ENCODE results near the gene NKD2.

The NKD2 gene

DNA sequence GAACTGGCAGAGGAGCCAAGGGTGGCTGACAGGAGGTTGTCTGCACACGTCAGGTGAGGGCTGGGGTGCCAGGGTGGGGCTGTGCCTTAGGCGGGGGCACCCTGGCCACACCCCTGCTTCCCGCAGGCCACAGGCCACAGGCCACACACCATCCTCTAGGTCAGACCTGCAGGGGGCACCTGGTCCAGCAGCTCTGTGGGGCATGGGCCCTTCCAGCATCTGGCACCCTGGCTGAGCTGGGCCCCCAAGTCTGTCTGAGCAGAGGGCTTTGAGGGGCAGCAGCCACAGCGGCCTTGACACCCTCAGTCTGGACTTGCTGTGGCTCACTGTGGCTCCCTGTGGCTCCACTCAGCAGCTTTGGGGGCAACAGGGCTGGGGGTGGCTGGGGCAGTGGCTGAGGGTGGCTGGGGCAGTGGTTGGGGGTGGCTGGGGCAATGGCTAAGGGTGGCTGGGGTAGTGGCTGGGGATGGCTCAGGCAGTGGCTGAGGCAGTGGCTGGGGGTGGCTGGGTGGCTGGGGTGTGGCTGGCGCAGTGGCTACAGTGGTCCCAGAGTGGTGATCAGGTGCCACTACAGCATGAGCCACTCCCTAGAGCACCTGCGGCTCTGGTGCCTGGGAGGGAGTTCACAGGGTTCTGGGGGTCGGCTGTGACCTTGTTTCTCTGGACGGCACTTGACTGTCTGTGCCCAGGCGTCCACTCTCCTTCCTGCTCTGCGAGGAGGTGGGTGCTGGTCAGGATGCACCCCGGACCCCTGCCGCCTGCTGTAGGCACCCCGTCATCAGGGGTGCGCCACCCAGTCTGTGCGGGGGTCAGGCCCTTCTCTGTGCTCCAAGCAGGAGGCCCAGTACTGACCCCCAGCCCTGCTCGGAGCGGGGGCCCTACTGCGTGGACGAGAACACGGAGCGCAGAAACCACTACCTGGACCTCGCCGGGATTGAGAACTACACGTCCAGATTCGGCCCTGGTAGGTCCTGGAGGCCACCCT lies 27.1 kb downstream of the NKD2 start:
- no peaks in the 10 kb centered on the region for H3K27me3 ChIP-seq (ENCODE audit: insufficient read depth, low read depth, severe bottlenecking)
- no peak overlapping the region for H3K4me3 ChIP-seq (ENCODE audit: low read depth, low read length)
- no peak for DNase-seq
- H3K9me3 ChIP-seq (ENCODE audit: severe bottlenecking) = peaks cover 9% of the 10 kb centered on the region
- no peak overlapping the region for H3K27ac ChIP-seq
- no peak for TF ChIP-seq CTCF (IDR thresholded peaks at IDR 0.05; ENCODE audit: low read depth, low read length)
- no peaks in the 10 kb centered on the region for H3K36me3 ChIP-seq

DNA sequence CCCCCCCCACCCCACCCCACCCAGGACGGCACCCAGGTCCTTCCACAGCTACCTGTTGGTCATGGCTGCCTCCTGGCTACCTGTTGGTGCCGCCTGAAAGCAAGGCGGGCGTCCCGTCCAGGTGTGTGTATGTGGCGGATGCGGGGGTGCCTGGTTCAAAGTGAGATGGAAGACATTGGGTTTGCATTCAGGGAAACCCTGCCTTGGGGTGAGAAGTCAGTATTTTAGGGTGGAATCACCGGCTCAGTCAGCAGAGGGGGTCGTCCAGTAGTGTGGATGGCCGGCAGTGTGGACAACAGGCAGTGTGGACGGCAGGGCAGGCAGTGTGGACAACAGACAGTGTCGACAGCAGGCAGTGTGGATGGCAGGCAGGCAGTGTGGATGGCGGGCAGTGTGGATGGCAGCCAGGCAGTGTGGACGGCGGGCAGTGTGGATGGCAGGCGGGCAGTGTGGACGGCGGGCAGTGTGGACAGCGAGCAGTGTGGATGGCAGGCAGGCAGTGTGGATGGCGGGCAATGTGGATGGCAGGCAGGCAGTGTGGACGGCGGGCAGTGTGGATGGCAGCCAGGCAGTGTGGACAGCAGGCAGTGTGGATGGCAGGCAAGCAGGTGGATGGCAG lies 28.0 kb downstream of the NKD2 start:
- no peak overlapping the region for H3K4me3 ChIP-seq (ENCODE audit: low read depth, low read length)
- no peak for TF ChIP-seq CTCF (IDR thresholded peaks at IDR 0.05; ENCODE audit: low read depth, low read length)
- no peak overlapping the region for H3K27ac ChIP-seq
- no peaks in the 10 kb centered on the region for H3K27me3 ChIP-seq (ENCODE audit: insufficient read depth, low read depth, severe bottlenecking)
- DNase-seq = no peak
- H3K36me3 ChIP-seq = no peaks in the 10 kb centered on the region
- H3K9me3 ChIP-seq (ENCODE audit: severe bottlenecking) = peaks cover 10% of the 10 kb centered on the region

GRCh38 chr5:1037123-1037670 lies 28.6 kb downstream of the NKD2 start:
- TF ChIP-seq CTCF (IDR thresholded peaks at IDR 0.05; ENCODE audit: low read depth, low read length) = no peak
- H3K27me3 ChIP-seq (ENCODE audit: insufficient read depth, low read depth, severe bottlenecking) = no peaks in the 10 kb centered on the region

GRCh38 chr5:1037671-1038416 lies 29.2 kb downstream of the NKD2 start:
- Histone ChIP-seq H3K27me3 (ENCODE audit: insufficient read depth, low read depth, severe bottlenecking) (no peaks in the 10 kb centered on the region), H3K27ac (no peak overlapping the region), H3K36me3 (no peaks in the 10 kb centered on the region), H3K4me3 (ENCODE audit: low read depth, low read length) (no peak overlapping the region), H3K9me3 (ENCODE audit: severe bottlenecking) (peaks cover 16% of the 10 kb centered on the region)
- no peak for TF ChIP-seq CTCF (IDR thresholded peaks at IDR 0.05; ENCODE audit: low read depth, low read length)
- DNase-seq = no peak

More at GRCh38 chr5:1037123-1037670, 28.6 kb downstream of the NKD2 start:
- Histone ChIP-seq H3K4me3 (ENCODE audit: low read depth, low read length) (no peak overlapping the region), H3K9me3 (ENCODE audit: severe bottlenecking) (peaks cover 14% of the 10 kb centered on the region), H3K36me3 (no peaks in the 10 kb centered on the region), H3K27ac (no peak overlapping the region)
- DNase-seq = no peak

DNA sequence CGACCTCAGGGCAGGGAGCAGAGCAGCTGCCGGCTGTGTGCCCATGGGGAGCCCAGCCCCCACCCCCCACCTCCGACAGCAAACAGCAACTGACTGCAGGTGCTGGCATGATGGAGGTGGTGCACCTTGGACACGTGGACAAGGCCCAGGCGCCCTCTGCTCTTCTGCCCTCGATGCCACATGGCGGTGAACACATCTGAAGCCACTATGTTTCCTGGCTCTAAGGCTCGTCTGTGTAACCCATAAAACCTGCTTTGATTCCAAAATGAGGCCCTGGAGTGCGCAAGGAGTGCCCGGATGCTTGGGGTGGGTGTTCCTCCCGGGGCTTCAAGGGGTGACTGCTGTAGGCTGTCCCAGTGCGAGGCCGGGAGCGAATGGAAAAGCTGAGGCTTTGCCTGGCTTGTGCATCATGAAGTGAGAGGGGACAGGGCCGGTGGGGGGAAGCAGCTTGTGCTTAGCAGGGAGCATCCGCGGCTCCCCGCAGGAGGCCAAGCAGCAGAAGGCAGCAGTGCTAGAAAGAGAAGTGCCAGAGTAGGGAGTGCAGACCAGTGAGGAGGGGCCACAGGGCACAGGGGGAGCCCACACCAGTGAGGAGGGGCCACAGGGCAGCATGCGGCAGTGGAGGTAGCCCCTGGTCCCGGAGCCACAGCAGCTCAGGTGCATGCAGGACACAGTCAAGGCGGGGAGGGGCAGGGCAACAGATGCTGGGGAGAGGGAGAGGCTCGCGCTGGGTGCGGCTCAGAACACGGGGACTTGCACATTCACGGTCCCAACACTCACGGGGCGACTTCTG lies 30.0 kb downstream of the NKD2 start:
- TF ChIP-seq CTCF (IDR thresholded peaks at IDR 0.05; ENCODE audit: low read depth, low read length) = no peak
- Histone ChIP-seq H3K27me3 (ENCODE audit: insufficient read depth, low read depth, severe bottlenecking) (no peaks in the 10 kb centered on the region), H3K27ac (no peak overlapping the region), H3K9me3 (ENCODE audit: severe bottlenecking) (peaks cover 16% of the 10 kb centered on the region), H3K4me3 (ENCODE audit: low read depth, low read length) (no peak overlapping the region), H3K36me3 (no peaks in the 10 kb centered on the region)
- no peak for DNase-seq

All from WERI-Rb-1 (cell line).